DMS 273 (cell line): ENCODE results near the gene CGREF1.

Experiments
- DNase-seq: peaks from one replicate; lab custom pipeline; 2025; ENCODE audit not compliant: unreplicated experiment; lab: John Stamatoyannopoulos, UW

CGREF1 gene, protein sequence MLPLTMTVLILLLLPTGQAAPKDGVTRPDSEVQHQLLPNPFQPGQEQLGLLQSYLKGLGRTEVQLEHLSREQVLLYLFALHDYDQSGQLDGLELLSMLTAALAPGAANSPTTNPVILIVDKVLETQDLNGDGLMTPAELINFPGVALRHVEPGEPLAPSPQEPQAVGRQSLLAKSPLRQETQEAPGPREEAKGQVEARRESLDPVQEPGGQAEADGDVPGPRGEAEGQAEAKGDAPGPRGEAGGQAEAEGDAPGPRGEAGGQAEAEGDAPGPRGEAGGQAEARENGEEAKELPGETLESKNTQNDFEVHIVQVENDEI

DNA sequence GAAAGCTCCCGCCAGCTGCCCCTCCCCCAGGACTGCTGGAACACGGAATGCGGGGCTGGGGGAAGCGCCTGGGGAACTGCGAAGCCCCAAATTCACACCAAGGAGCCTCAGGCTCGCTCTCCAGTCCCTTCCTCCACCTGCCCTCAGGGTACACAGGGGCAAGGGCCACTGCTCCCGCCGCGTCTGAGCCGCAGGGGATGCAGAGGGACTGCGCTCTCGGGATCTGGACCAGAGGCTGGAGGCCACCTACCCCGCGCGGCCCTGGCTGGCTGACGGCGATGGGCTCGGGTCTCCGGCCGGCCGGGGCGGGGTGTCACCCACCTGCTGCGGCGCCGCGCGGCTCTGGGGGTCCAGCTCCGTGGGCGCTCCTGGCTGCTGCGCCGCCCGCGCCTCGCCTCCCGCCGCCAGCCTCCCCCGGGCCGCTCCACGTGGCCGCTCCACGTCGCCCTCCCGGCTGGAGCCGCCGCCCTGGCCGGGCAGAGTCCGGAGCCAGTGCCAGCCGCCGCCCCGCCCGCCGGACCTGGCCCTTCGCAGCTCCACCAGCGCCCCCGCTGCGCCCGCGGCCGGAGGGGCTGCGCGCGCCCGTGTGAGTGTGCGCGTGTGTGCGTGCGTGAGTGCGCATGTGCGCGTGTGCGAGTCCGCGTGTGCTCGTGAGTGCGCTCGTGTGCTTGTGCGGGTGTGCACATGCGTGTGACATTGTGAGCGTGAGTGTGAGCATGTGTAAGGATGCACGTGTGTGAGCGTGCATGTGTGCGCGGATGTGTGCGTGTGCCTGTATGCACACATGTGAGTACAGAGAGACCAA lies at the start of gene CGREF1:
Gene CGREF1, minus strand, starts transcription at position 604 of the 805 bp plus-strand sequence. CDS start 14,762 bp downstream, outside the sequence.
- DNase-seq = peak; percentile 72

DNA sequence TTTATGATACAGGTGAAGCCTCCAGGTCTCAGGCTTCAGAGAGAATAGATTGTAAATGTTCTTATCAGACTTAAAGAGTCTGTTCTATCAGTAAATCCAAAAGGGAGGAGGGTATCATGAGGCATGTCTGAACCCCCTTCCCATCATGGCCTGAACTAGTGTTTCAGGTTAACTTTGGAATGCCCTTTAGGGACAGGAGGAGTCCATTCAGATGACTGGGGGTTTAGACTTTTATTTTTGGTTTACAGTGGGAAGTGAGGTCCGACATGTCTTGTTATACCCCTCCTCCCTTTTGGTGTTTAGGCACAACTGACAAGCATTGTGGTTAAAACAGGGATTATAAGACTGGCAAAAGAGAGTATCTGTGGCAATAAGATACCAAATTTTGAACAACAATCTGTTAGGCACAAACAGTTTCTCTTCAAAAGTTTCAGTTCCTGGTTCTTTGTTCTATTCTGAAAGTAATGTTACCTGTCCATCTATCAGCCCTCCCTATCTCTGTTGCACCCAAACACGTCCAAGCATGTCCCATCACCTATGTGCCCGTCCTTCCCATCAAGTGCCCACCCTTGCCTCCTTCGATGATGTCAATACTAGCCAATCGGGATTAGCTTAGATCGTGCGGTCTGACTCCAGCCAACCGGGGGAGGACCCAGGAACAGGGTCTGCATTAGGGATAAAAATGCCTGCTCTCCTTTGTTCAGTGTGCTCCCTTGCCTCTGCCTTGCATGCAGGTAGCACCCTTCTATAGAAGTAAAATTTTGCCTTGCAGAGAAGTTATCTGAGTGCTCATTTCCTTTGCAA lies 46.2 kb upstream of the CGREF1 start:
- no peak for DNase-seq

DNA sequence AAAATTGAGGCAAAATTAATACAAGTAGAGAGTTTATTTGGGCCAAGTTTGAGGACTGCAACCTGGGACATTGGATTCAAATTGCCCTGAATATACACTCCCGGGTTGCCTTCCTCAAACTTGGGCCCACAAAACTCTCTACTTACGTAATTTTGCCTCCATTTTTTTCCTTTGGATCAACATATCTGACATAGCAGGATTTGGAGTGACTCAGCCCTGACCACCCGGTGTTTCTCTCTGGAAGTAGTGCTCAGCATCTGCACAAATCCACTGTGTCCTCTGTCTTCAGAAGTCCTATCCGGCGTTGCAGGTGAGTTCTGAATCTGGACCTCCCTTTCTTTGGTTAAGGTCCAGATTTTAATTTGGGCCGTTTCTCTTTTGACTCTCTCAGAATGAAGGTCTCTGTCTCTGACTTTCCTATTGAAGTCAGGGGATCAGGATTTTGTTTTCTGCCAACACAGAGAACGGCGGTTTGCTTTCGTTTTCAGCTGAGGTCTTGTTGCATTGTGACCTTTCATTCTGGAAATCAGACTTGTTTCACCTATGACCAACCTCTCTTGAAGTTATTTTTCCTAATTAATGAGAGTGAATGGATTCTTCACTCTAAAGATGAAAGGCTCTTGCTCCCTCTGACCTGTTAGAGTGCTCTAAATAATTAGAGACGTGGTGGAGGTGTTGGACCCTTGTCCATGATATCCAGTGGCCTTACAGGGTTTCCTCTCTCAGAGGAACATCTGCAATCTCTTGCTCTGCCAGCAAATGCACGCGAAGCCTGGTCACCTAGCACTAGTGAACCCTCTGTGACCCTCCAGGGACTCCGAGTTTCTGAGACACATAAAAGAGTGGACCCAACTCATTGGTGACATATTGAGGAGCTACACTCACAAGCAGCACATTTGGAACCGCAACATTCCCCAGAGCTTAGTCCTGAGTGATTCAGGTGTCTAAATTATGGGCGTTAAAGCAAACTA lies 43.5 kb upstream of the CGREF1 start:
- no peak for DNase-seq

DNA sequence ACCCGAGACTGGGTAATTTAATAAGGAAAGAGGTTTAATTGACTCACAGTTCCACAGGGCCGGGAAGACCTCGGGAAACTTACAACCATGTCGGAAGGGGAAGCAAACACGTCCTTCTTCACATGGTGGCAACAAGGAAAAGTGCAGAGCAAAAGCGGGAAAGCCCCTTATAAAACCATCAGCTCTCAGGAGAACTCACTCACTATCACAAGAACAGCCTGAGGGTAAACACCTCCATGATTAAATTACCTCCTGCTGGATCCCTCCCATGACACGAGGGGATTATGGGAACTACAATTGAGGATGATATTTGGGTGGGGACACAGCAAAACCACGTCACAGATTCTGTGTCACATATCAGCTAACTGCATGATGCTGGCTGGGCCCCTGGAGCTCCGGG lies 41.3 kb upstream of the CGREF1 start:
- no peak for DNase-seq

DNA sequence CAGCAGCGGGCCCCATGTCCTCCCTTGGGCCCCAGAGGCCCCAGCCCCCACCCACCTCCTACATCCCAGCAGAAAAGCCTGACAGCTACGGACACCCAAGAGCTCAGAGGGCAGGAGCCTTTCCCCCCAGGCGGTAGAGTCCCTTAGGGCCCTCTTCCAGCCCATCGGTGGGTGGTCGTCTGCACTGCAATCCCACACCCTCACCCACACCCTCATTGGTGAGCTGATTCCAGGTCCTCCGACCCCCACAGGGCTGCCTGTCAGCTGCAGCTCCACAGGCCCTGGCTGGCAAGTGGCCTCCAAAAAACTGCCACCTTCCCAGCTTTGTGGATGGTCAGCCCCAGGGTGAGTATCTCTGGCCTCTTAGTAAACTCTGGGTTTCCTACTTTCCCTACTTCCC lies 40.3 kb upstream of the CGREF1 start:
- DNase-seq = no peak

DNA sequence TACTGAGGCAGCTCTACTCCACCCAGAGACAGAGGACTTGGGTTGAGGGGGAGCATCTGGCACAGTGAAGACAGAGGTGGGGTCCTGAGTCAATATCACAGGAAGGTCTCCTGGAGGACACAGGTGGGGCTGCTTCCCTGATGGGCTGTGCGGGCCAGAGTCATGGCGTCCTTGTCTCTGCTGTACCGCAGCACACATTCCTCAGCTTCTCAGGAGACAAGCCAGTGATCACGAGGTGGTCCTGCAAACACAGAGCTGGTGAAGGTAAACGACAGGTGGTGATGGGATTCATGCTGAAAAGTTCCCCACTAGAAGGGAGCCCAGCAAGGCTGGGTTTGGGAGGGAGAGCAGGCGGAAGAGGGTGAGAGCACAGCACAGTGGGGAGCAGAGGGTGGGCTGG lies 39.5 kb upstream of the CGREF1 start:
- no peak for DNase-seq

DNA sequence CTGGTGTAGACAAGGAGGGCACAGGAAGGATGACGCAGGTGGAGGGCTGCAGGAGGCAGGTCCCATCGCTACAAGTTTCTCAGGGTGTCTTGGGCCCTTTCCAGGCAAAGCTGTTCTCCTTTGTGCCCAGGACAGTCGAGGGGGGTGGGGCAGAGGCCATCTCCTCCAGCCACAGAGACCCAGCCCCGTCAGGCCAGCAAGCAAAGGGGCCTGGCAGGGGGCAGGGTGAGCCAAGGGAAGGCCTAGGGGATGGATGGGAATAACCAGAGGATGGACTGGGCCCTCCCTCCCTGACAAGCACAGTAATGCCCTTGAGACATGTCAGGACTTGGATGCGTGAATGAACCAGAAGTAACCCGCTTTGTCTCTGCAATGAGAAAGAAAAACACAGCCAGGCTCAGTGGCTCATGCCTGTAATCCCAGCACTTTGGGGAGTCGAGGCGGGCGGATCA lies 36.2 kb upstream of the CGREF1 start:
- DNase-seq = no peak

DNA sequence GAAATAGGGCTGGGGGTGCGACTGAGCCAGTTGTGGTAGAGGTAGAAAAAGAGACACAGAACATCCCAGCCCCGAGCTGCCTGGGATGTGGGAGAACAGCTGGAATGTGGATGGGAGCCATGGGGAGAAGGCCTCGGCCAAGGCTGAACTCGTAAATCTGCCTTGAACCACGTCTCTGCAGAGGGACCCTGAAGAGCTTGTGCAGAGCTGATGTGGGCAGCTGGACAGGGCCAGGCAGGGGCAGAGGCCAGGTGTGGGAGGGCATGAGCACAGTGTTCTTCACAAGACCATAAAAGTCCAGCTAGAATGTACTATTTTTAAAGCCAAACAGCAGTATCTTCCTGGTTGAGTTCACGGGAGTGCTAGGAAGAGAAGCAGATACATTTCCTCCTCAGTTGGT lies 35.6 kb upstream of the CGREF1 start:
- no peak for DNase-seq

DNA sequence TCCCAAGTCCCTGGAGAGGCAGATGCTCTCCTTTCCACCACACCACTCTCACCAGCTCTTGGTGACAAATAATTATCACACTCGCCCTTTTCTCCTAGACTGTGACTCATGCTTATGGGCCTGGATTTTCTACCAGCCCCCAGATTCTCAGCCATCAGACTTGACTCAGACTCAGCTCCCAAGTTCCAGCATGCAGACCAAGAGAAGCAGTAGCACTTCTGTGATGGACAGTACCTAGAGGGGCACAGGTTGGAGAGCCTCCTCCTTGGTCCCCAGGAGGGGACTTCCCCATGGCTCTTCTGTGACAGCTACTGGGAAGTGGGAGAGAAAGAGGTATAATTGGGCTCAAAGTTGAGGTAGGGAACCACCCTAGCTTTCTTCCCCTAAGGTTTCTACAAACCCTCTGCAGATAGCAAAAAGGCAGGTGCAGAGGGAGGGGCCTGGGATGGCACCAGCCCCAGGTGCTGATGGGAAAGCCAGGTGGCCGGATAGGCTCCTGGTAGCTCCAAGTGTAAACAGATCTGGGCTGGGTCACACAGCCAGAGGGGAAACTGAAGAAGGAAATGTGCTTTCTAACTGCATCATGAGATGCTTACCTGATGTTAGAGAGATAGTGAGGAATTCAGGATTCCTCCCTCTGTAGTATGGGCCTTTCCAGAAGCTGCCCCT lies 34.0 kb upstream of the CGREF1 start:
- no peak for DNase-seq

DNA sequence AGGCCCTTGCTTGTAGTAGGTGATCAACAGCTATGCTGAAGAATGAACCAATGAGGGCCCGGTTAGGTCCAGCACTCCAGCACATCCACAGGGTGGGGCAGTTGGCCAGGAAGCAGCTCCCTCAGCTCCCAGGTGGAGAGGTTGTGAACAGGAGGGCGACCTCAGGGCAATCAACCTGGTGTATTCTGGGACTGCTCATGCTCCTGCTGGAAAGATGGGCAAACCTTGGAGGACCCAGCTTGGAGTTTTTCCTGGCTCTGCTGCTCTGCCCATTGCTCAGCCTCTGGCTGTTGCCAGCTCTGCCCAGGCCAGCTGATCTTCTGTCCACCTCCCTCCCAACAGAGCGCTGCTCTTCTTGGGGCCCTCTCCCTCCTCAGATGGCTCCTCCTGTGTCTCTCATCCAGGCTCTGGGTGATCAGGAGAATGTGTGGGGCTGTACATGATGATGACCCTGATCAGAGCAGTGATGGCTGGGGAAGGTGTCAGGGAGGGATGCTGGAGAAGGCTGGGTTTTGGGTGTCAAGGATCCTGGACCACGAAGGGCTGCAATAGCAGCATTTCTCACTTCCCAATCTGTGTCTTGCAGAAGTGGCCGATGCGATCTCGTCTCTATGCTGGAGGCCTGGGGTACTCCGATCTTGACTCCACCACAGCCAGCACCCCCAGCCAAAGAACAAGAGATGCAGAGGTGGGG lies 33.3 kb upstream of the CGREF1 start:
- no peak for DNase-seq

DNA sequence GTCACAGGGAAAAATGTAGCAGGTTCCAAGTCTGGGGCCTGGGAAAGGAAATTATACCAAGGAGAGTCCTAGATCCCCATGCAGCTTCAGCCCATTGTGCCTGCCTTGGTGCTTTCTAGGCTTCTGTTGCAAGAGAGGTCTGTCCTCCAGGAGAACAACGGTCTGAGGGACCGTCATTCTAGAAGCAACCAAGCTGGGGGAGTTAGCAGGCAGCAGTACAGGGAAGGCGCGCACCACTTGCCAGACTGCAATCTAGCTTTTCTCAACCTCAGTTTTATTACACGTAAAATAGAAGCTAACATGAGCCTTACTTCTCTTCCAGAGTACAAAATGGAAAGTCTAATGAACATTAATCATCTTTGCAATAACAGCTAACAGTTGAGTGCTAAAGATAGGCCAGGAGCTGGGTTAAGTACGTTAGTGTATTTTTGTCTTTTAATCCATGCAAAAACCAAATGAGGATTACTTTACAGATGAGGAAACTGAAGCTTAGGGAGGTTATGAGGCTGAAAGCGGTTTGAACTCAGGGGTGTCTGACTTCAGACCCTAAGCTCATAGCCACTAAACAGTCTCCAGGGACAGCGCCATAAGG lies 31.8 kb upstream of the CGREF1 start:
- DNase-seq = no peak

DNA sequence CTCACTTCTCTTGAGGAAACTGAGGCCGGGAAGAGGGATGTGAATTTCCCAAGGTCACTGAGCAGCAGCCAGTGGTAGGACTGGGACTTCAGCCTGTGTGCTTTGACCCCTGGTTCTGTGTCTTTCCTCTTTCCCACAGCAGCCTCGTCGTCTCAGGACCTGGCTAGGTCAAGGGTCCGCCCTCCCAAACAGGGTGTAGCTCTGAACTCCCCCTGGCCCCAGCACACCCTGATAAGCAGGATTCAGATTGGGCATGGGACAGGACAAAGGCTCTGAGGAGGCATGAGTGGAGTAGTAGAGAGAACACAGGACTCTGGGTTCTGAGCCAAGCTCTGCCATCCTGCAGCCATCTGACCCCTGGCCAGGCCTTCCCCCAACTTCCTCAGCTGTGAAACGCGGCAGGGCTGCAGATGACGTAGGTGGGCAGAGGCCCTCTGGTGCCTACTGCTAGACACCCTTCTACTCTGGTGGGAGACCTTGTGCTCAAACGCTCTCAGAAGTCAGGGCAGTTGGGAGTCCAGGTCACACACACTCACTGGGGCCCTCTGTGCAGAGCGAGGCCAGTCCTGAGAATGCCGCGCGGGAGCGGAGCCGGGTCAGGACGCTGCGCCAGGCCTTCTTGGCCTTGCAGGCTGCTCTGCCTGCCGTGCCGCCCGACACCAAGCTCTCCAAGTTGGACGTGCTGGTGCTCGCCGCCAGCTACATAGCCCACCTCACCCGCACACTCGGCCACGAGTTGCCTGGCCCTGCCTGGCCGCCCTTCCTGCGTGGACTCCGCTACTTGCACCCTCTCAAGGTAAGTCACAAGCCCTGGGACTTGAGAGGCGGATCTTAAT lies 30.9 kb upstream of the CGREF1 start:
- no peak for DNase-seq

DNA sequence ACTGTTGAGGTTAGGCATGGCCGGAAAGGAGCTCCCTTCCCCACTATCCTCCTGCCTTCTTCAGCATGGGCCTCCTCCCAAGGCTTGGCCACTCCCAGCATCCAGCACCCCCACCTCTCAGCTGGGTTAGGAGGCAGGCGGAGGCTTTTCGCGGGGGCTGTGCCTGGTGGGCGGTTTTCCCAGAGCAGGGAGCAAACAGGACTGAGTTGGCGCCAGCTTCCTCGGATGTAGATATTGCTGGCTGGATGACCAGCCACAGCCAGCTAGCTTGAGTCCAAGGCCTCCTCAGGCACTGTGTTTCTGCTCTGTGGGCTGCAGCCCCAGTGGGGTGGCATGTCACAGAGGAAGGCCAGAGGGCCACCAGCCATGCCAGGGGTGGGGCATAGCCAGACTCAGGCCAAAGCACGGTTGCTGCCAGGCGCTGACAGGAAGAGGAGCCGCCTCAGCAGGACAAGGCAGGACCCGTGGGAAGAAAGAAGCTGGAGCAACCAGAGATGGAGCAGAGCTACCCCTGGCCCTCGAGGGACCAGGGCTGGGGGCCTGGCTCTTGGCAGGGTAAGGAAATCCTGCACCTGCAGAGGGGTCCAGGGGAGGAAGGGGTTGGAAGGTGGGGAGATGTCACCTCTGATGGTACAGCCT lies 30.0 kb upstream of the CGREF1 start, which contains the start of gene TCF23:
Gene TCF23, plus strand, starts transcription at position 204 of the 639 bp plus-strand sequence. Its CDS starts 130 bp downstream, at position 334.
- DNase-seq = no peak

DNA sequence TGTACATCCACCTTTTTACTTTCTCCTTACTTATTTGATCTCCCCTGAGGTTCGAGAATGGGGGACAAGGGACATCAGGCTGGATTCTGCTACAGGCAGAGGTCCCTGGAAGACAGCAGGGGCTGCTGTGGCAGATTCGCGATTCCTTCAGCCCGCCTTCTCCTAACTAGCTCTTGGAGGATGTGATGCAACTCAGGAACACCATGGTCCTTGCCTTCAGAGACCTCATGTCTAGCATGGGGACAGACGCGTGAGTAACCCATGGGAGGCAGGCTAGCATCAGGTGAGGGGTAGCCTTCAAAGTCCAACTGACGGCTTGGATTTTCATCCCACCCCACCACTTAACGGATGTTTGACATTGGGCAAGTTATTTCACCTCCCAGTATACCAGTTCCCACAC lies 29.0 kb upstream of the CGREF1 start:
- DNase-seq = no peak

DNA sequence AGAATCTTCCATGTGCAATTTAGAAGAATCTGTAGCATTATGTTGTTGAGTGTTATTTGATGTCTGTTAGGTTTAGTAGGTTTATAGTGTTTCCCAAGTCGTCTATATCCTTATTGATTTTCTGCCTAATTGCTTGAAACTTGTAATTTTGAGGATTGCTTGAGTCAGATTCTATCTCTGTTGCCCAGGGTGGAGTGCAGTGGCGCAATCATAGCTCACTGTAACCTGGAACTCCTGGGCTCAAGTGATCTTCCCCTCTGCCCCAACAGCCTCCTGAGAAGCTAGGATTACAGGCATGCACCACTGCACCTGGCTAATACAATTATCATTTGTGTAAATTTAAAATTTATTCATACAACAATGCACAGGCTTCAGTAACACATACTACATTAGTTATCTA lies 26.8 kb upstream of the CGREF1 start:
- DNase-seq = no peak

DNA sequence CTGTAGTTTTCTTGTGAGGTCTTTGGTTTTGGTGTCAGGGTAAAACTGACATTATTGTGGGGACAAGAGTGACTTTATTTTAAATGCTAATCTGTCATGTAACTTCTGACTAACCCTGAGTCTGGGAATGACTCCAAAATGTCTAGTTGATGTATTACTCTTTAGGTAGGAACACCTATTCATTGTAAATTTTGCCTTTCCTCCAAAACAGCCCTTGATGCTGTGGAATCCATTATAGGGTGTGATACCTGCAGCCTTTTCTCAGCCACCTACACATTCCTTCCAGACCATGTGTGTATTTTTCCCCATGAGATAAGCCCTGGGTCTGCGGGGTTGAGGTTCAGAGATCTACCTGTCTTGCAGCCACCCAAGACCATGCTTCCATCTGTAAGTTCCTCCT lies 24.4 kb upstream of the CGREF1 start:
- no peak for DNase-seq

DNA sequence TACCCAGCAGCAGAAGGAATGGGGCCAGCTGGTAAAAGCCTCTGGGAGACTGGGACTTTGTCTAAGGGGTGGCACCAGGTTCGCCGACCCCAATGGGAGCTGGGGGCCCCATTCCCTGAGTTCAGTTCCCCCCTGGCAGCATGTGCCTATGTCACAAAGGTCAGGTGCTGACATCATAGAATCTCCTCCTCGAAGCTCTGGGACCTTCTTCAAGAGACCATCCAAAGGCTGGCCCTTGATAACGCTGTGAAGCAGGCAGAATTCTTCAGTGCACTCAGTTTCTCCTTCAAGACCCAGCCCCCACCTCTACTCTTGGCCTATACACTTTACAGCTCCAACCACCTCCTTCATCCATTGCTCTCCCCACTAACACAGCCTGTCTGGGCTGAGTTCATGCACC lies 20.4 kb upstream of the CGREF1 start, which contains the start of gene PRR30:
Gene PRR30, minus strand, starts transcription at position 101 of the 400 bp plus-strand sequence. CDS start 1,081 bp downstream, outside the sequence.
- no peak for DNase-seq
